OCI-LY3 (cell line): ENCODE data around the gene APAF1.

Source experiments
- H2AFZ ChIP-seq: fragments of 200-600, 300-600 bp; shearing (Covaris generic); 2 replicates; pipeline ENCODE4 v1.6.0; 2014; ENCODE audit warnings: antibody characterized with exemption, low read depth, low read length
- H3K27ac ChIP-seq: fragments of 200-600, 300-600 bp; sonication (generic); 2 replicates; pipeline ENCODE4 v1.5.1; 2014; ENCODE audit warnings: mild to moderate bottlenecking, low read length, moderate library complexity, mixed read lengths
- H3K27me3 ChIP-seq: fragments of 200-600, 300-600 bp; sonication (generic); 2 replicates; pipeline ENCODE4 v1.6.1; 2014; ENCODE audit warnings: low read depth, low read length, mixed read lengths
- H3K36me3 ChIP-seq: fragments of 200-600, 300-600 bp; sonication (generic); replicated peaks from 2 replicates; pipeline ENCODE3; 2014; ENCODE audit warnings: low read depth, low read length, mixed read lengths
- H3K4me1 ChIP-seq: fragments of 300-600, 200-600 bp; sonication (generic); 2 replicates; pipeline ENCODE4 v1.6.1; 2014; ENCODE audit warnings: low read length, mixed read lengths
- H3K4me2 ChIP-seq: fragments of 200-600, 300-600 bp; sonication (generic); 2 replicates; pipeline ENCODE4 v1.6.1; 2014; ENCODE audit warnings: low read length, mixed read lengths
- H3K4me3 ChIP-seq: fragments of 300-600, 200-600 bp; sonication (generic); 2 replicates; pipeline ENCODE4 v1.5.1; 2014; ENCODE audit warnings: antibody characterized with exemption, mild to moderate bottlenecking, low read length, moderate library complexity
- H3K79me2 ChIP-seq: fragments of 300-600, 200-600 bp; shearing (Covaris generic); 2 replicates; pipeline ENCODE4 v1.6.1; 2014; ENCODE audit warnings: mild to moderate bottlenecking, low read length, mixed read lengths
- H3K9ac ChIP-seq: fragments of 300-600, 200-600 bp; shearing (Covaris generic); 2 replicates; pipeline ENCODE4 v1.6.0; 2014; ENCODE audit warnings: mild to moderate bottlenecking, low read length, moderate library complexity
- H3K9me3 ChIP-seq: fragments of 200-600, 300-600 bp; shearing (Covaris generic); 2 replicates; pipeline ENCODE4 v1.6.1; 2014; ENCODE audit warnings: low read length, mixed read lengths; ENCODE audit not compliant: insufficient read depth
- H4K20me1 ChIP-seq: fragments of 200-600, 300-600 bp; sonication (generic); 2 replicates; pipeline ENCODE4 v1.6.1; 2016; ENCODE audit warnings: low read length, mixed read lengths; ENCODE audit not compliant: insufficient read depth
- EZH2phosphoT487 ChIP-seq: fragments of 200-600 bp; shearing (Covaris generic); IDR thresholded peaks from 2 replicates; pipeline ENCODE4 v1.6.1; 2018; ENCODE audit warnings: antibody characterized with exemption, mixed run types, low read depth
- TF ChIP-seq, protein P1 (sequence below): fragments of 200-600, 300-600 bp; sonication (generic); IDR thresholded peaks from 2 replicates; pipeline ENCODE4 v1.5.1; 2014; ENCODE audit warnings: antibody characterized with exemption, low read length, low read depth

The APAF1 gene

DNA sequence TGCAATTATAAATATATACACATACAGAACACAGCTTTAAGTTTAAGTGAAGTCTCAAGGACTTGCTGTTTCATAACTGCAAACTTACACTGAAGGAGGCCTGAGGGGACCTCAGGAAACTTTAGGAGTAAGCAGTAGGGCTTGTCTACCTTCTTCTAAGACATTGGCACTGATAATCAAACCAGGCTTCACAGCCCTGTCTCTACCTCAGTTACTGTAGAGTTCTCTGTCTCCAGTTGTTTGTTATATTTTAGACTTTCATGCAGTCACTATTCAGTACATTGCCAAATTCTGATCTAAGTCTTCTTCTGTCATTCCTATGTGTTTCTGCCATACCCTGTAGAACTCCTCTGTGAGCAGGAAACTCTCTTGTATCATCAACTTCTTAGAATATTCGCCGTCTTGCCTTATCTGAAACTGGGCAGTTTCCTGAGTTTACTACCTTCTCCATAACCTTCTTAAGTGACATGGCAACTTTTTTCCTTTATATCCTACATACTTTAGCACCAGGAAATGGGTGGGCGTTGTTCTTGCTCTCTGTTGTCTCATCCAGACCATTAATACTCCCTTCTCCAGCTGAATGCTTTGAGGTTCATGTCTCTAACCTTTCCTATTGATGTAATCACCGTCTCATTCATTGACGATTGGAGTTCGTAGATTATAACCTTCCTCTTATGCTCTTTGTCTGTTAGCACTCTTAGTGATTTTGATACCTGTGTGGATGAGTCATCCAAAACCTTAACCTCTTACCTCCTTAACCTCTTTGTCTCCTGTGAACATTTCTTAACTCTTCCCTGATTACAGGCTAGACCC lies 11.4 kb downstream of the APAF1 start:
- H2AFZ ChIP-seq = no peak overlapping the region
- H3K9me3 ChIP-seq = no peaks in the 10 kb centered on the region
- H3K4me2 ChIP-seq = no peak overlapping the region
- no peak overlapping the region for H3K9ac ChIP-seq
- no peak overlapping the region for H3K27ac ChIP-seq
- TF ChIP-seq EZH2phosphoT487 = no peak
- TF ChIP-seq, protein P1, sequence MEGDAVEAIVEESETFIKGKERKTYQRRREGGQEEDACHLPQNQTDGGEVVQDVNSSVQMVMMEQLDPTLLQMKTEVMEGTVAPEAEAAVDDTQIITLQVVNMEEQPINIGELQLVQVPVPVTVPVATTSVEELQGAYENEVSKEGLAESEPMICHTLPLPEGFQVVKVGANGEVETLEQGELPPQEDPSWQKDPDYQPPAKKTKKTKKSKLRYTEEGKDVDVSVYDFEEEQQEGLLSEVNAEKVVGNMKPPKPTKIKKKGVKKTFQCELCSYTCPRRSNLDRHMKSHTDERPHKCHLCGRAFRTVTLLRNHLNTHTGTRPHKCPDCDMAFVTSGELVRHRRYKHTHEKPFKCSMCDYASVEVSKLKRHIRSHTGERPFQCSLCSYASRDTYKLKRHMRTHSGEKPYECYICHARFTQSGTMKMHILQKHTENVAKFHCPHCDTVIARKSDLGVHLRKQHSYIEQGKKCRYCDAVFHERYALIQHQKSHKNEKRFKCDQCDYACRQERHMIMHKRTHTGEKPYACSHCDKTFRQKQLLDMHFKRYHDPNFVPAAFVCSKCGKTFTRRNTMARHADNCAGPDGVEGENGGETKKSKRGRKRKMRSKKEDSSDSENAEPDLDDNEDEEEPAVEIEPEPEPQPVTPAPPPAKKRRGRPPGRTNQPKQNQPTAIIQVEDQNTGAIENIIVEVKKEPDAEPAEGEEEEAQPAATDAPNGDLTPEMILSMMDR = no peak
- H4K20me1 ChIP-seq = peaks cover 3% of the 10 kb centered on the region; the same call in 1 of the 2 replicates
- H3K36me3 ChIP-seq = peaks cover 21% of the 10 kb centered on the region
- H3K4me3 ChIP-seq = no peak overlapping the region
- no peaks in the 10 kb centered on the region for H3K27me3 ChIP-seq
- peaks cover 5% of the 10 kb centered on the region; the same call in 1 of the 2 replicates for H3K4me1 ChIP-seq
- no peaks in the 10 kb centered on the region for H3K79me2 ChIP-seq

DNA sequence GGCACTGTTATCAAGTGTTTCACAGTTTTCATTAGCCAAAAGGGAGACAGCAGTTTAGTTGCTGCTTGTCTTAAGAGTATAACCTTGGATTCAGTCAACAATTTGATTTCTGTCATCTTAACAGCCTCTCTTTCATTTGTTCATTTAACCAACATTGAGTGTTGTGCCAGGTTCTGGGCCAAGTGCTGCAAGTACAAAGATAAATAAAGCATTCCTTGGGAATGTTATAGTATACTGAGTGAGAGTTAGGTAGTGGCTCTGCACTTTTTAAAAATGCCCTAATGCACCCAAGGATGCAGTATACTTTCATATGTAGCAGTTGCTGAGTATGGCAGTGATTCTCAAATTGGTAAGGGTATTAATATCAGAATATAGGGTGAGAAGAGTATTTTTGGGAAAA lies 15.4 kb downstream of the APAF1 start:
- Histone ChIP-seq H3K4me2 (no peak overlapping the region), H3K36me3 (peaks cover 19% of the 10 kb centered on the region), H3K79me2 (no peaks in the 10 kb centered on the region), H4K20me1 (peaks cover 3% of the 10 kb centered on the region; the same call in 1 of the 2 replicates), H3K9me3 (no peaks in the 10 kb centered on the region), H3K27me3 (no peaks in the 10 kb centered on the region), H3K4me1 (peaks cover 5% of the 10 kb centered on the region; the same call in 1 of the 2 replicates), H3K9ac (no peak overlapping the region), H3K27ac (no peak overlapping the region), H2AFZ (no peak overlapping the region), H3K4me3 (no peak overlapping the region)
- TF ChIP-seq, protein P1 = no peak
- TF ChIP-seq EZH2phosphoT487 = no peak

DNA sequence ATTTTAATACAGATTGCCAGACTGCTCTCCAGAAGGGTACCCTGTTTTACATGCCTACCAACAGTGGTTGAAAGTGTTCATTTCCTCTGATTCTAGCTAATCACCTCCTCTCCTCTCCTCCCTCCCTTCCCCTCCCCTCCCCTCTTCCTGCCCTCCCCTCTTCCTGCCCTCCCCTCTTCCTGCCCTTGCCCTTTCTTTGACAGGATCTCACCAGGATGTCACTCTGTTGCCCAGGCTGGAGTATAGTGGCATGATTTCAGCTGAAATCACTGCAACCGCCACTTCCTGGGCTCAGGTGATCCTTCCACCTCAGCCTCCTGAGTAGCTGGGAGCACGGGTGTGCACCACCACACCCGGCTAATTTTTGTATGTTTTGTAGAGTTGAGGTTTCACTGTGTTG lies 24.7 kb downstream of the APAF1 start:
- no peak overlapping the region for H3K9ac ChIP-seq
- TF ChIP-seq, protein P1 = no peak
- TF ChIP-seq EZH2phosphoT487 = no peak
- no peak overlapping the region for H2AFZ ChIP-seq
- H3K36me3 ChIP-seq = peaks cover 14% of the 10 kb centered on the region
- H3K27me3 ChIP-seq = no peaks in the 10 kb centered on the region
- H3K4me3 ChIP-seq = no peak overlapping the region
- no peaks in the 10 kb centered on the region for H3K4me1 ChIP-seq
- no peaks in the 10 kb centered on the region for H3K9me3 ChIP-seq
- no peak overlapping the region for H3K27ac ChIP-seq
- no peaks in the 10 kb centered on the region; the same call in 1 of the 2 replicates for H4K20me1 ChIP-seq
- no peaks in the 10 kb centered on the region for H3K79me2 ChIP-seq
- H3K4me2 ChIP-seq = no peak overlapping the region

DNA sequence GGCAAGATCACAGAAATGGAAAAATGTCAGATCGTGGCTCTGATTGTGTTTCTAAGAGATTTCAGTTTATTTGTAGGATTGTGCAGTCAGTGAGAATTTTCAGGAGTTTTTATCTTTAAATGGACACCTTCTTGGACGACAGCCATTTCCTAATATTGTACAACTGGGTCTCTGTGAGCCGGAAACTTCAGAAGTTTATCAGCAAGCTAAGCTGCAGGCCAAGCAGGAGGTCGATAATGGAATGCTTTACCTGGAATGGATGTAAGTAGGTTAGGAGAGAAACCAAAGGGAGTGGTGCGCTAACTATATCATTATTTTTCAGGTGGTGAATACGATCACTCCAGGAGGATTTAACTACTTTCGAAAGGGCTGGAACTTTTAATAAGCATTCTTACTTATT lies 26.4 kb downstream of the APAF1 start:
- TF ChIP-seq EZH2phosphoT487 = no peak
- TF ChIP-seq, protein P1 = no peak
- Histone ChIP-seq H3K9me3 (no peaks in the 10 kb centered on the region), H3K79me2 (no peaks in the 10 kb centered on the region), H2AFZ (no peak overlapping the region), H3K9ac (no peak overlapping the region), H4K20me1 (no peaks in the 10 kb centered on the region; the same call in 1 of the 2 replicates), H3K4me2 (no peak overlapping the region), H3K4me3 (no peak overlapping the region), H3K27ac (no peak overlapping the region), H3K36me3 (peaks cover 14% of the 10 kb centered on the region), H3K27me3 (no peaks in the 10 kb centered on the region), H3K4me1 (no peaks in the 10 kb centered on the region)
